Natural killer cell (primary cell): ENCODE results near the gene CFD. TPM values are rescaled to one million over a fixed set of nuclear protein-coding genes. Genes with fewer than 3 reads are reported as not detected.

Experiments used
- ATAC-seq, 3 donors: fragments of 150-1000 bp in 2 of 3; fragments of 200-7000 bp in 1 of 3; cut with Tn5 transposase; 1 replicate in 1 of 3; 2 replicates in 2 of 3; pipeline ENCODE4 v1.10.0; 2021; ENCODE audit warnings: mild to moderate bottlenecking in 2 of 3, moderate library complexity in 2 of 3
- DNase-seq, 2 donors: peaks; one replicate each; pipeline versions ENCODE4 v3.0.0 to v3.0.0-alpha.2; 2013 to 2021; ENCODE audit warnings: mixed read lengths in 1 of 2
- H3K27ac ChIP-seq: one replicate; pipeline ENCODE4 v1.5.1; 2013; ENCODE audit warnings: mild to moderate bottlenecking, low read length
- H3K27me3 ChIP-seq: one replicate; pipeline ENCODE4 v1.6.1; 2013; ENCODE audit warnings: low read length; ENCODE audit not compliant: control insufficient read depth, insufficient read depth
- H3K36me3 ChIP-seq: one replicate; pipeline ENCODE4 v1.6.1; 2013; ENCODE audit warnings: low read length; ENCODE audit not compliant: control insufficient read depth, insufficient read depth
- H3K4me1 ChIP-seq: one replicate; pipeline ENCODE4 v1.6.1; 2013; ENCODE audit warnings: low read length; ENCODE audit not compliant: control insufficient read depth, insufficient read depth
- H3K4me3 ChIP-seq: one replicate; pipeline ENCODE4 v1.5.1; 2013; ENCODE audit warnings: low read length
- H3K9me3 ChIP-seq: one replicate; pipeline ENCODE4 v1.6.1; 2013; ENCODE audit warnings: low read length; ENCODE audit not compliant: control insufficient read depth, insufficient read depth
- H3K27ac Mint-ChIP-seq, 2 donors: one replicate each; pipeline ENCODE4 v1.8.0; 2022; ENCODE audit warnings: mild to moderate bottlenecking in 2 of 2, mixed read lengths in 2 of 2, moderate library complexity in 1 of 2
- H3K27me3 Mint-ChIP-seq, 2 donors: one replicate each; pipeline ENCODE4 v1.8.0; 2022; ENCODE audit warnings: low read depth in 2 of 2, mixed read lengths in 2 of 2
- H3K36me3 Mint-ChIP-seq: one replicate; pipeline ENCODE4 v1.8.0; 2022; ENCODE audit warnings: mixed read lengths
- H3K4me1 Mint-ChIP-seq, 2 donors: one replicate each; pipeline ENCODE4 v1.8.0; 2022; ENCODE audit warnings: mixed read lengths in 2 of 2
- H3K4me3 Mint-ChIP-seq: one replicate; pipeline ENCODE4 v1.8.0; 2022; ENCODE audit warnings: mild to moderate bottlenecking, moderate library complexity, mixed read lengths
- H3K9me3 Mint-ChIP-seq, 2 donors: one replicate each; pipeline ENCODE4 v1.8.0; 2022; ENCODE audit warnings: mixed read lengths in 2 of 2
- CTCF ChIP-seq: fragments of 200-600 bp; IDR thresholded peaks from one replicate; pipeline ENCODE4 v1.8.0; 2022; ENCODE audit warnings: antibody characterized with exemption
- WGBS: methylation state at CpG from one replicate; pipeline ENCODE4 v1.1.7; 2013; ENCODE audit warnings: missing lambda C conversion rate; ENCODE audit not compliant: insufficient coverage; 5-methylcytosine and 5-hydroxymethylcytosine counted together
- intact Hi-C: fragments of 100-400 bp; cut with micrococcal nuclease; formaldehyde crosslinking; loops from one replicate; pipeline ENCODE4 v1.14.2; 2022
- total RNA-seq, 4 donors: library from RNA; stranded (reverse); fragments of 120-200 nt in 1 of 4; gene quantifications; one replicate each; pipeline versions ENCODE4 v1.2.3 to v1.2.4, GENCODE V29; 2013 to 2022

Gene CFD
- total RNA-seq, 3 donors from 2014 or later (not counting 1 experiment from before 2014, with no cell fraction given) = 2.9 to 47.5 (median 10.4) TPM

- peaks cover 12% of the 10 kb centered on the region for H3K4me1 ChIP-seq
- no peaks in the 10 kb centered on the region for H3K9me3 ChIP-seq
- H3K4me1 Mint-ChIP-seq = no peaks in the 10 kb centered on the region
- WGBS = 34% methylated on average over 56 of the region's 70 CpGs
- no peak overlapping the region for H3K27ac ChIP-seq
- no peak overlapping the region for H3K4me3 ChIP-seq
- peaks cover 24% of the 10 kb centered on the region for H3K27me3 ChIP-seq
- intact Hi-C loops = no loop called here
- H3K36me3 ChIP-seq = no peaks in the 10 kb centered on the region
- ATAC-seq = no peak
- no peaks in the 10 kb centered on the region for H3K9me3 Mint-ChIP-seq
- H3K27ac Mint-ChIP-seq = no peak overlapping the region
- DNase-seq = no peak
- TF ChIP-seq CTCF = no peak
- H3K27me3 Mint-ChIP-seq = peaks cover 6 to 20% of the 10 kb centered on the region in 2 donors
- no peak overlapping the region for H3K4me3 Mint-ChIP-seq
- H3K36me3 Mint-ChIP-seq = no peaks in the 10 kb centered on the region
Observed at GRCh38 chr19:843836-844545, 15.5 kb upstream of the CFD start.

GRCh38 chr19:844546-844971 is 14.9 kb upstream of the CFD start:
- H3K27ac Mint-ChIP-seq = no peak overlapping the region

DNA sequence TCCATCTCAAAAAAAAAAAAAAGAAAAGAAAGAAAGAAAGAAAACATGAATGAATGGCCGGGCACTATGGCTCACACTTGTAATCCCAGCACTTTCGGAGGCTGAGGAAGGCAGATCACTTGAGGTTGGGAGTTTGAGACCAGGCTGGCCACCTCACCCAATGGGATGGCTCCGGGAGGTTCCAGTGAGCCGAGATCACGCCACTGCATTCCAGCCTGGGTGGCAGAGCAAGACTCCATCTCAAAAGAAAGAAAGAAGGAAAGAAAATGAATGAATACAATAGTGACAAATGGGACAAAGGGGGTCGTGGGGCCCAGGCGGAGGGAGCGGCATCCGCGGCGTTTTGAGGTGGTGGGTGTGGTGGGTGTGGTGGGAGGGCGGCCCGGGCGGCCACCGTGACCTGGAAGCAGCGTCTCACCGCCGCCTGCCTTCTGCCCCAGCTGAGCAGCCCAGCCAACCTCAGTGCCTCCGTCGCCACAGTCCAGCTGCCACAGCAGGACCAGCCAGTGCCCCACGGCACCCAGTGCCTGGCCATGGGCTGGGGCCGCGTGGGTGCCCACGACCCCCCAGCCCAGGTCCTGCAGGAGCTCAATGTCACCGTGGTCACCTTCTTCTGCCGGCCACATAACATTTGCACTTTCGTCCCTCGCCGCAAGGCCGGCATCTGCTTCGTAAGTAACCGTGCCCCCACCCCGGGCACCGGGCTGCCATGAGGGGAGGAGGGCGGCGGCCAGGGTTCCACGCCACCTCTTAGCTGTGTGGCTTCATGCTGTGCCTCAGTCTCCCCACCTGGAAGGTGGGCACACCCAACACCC is 13.6 kb upstream of the CFD start:
- H3K4me3 ChIP-seq = no peak overlapping the region
- Mint-ChIP-seq H3K36me3 (no peaks in the 10 kb centered on the region), H3K9me3 (no peaks in the 10 kb centered on the region), H3K4me1 (no peaks in the 10 kb centered on the region), H3K27ac (no peak overlapping the region), H3K27me3 (peaks cover 6 to 23% of the 10 kb centered on the region in 2 donors), H3K4me3 (no peak overlapping the region)
- 74% methylated on average over 37 of the region's 37 CpGs for WGBS
- no peaks in the 10 kb centered on the region for H3K36me3 ChIP-seq
- no peaks in the 10 kb centered on the region for H3K9me3 ChIP-seq
- TF ChIP-seq CTCF = no peak
- H3K27ac ChIP-seq = no peak overlapping the region
- intact Hi-C loops = no loop called here
- ATAC-seq (no peak), DNase-seq (no peak)
- H3K4me1 ChIP-seq = peaks cover 9% of the 10 kb centered on the region
- H3K27me3 ChIP-seq = peaks cover 24% of the 10 kb centered on the region

More at GRCh38 chr19:844546-844971, 14.9 kb upstream of the CFD start:
- ATAC-seq = peak in 1 of 3 donors; percentile 41
- no peak for TF ChIP-seq CTCF
- intact Hi-C loops = no loop called here
- Mint-ChIP-seq H3K36me3 (no peaks in the 10 kb centered on the region), H3K4me3 (no peak overlapping the region), H3K4me1 (no peaks in the 10 kb centered on the region), H3K9me3 (no peaks in the 10 kb centered on the region), H3K27me3 (peaks cover 6 to 23% of the 10 kb centered on the region in 2 donors)
- H3K27ac ChIP-seq = no peak overlapping the region
- no peaks in the 10 kb centered on the region for H3K36me3 ChIP-seq
- H3K4me3 ChIP-seq = no peak overlapping the region
- peaks cover 24% of the 10 kb centered on the region for H3K27me3 ChIP-seq
- WGBS = 47% methylated on average over 11 of the region's 11 CpGs
- no peak for DNase-seq
- peaks cover 12% of the 10 kb centered on the region for H3K4me1 ChIP-seq
- no peaks in the 10 kb centered on the region for H3K9me3 ChIP-seq
